Measurements from ENCODE around the gene FAM216A. TPM values are rescaled to one million over a fixed set of nuclear protein-coding genes. Genes with fewer than 3 reads are reported as not detected.

FAM216A gene
- total and polyA plus RNA-seq, 9 of the 15 experiments (the other 6 are each of a cell fraction or from before 2014, with no cell fraction given), result 17.2 to 96.9 (median 48.5) TPM

DNA sequence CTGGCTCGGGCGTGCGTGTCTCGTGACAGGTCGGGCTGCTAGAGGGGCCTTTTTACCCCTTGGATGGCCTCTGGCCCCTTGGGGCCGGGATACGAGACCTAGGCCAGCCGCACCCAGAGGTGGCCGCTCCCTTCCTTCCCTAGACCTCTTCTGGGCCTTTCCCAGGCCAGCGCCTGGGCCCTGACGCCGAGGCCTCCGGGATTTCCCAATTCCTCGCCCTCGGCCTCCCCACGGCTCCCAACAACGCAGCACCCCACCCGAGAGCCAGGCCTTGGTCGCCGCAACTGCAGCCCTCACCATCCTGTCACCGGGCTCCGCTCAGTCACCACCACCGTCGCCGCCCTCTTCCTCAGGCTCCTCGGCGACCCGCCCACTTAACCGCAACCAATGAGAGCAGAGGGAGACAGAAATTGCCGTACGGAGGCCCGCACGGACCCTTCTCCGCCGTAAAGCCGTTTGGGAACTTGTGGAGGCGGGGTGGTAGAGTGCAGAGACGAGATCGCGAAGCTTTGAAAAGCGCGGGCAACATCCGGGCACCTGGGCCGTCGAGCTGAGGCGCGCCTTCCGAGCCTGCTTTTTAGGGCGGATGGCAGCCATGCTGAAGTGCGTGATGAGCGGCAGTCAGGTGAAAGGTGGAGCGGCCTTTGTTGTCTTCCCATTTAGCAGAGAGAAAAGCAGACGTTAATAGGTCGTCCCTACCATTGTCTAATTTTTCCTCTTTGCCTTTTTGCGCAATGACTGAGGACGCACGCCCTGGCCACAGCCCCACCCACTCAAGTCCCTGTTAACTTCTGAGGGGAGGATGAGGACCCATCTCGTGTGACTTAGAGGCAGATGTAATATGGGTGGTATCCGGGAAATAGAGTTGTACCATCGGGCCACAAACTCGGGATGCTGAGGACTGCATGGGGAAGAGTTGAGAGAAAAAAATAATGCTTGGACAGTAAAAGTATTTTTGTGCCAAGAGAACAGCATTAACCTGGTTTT lies 33.4 kb downstream of the FAM216A start, which contains the start of the genes RAD9B and VPS29 (continued):
- TF ChIP-seq TEAD4 (IDR thresholded peaks at IDR 0.05; ENCODE audit: low read length), result peak; percentile 77
- peak; percentile 80; the same call in 1 of the 2 replicates for TF ChIP-seq TEAD4 (CRISPR knock-in tag; IDR thresholded peaks at IDR 0.05; ENCODE audit: borderline replicate concordance)
- TF ChIP-seq ZEB2 (IDR thresholded peaks at IDR 0.05), result peak; percentile 39; the same call in 1 of the 2 replicates
- 0 out of 2 replicates have a peak, but pooled peaks have one; percentile 16 for TF ChIP-seq SMARCE1 (IDR thresholded peaks at IDR 0.05)
- TF ChIP-seq, protein P1, sequence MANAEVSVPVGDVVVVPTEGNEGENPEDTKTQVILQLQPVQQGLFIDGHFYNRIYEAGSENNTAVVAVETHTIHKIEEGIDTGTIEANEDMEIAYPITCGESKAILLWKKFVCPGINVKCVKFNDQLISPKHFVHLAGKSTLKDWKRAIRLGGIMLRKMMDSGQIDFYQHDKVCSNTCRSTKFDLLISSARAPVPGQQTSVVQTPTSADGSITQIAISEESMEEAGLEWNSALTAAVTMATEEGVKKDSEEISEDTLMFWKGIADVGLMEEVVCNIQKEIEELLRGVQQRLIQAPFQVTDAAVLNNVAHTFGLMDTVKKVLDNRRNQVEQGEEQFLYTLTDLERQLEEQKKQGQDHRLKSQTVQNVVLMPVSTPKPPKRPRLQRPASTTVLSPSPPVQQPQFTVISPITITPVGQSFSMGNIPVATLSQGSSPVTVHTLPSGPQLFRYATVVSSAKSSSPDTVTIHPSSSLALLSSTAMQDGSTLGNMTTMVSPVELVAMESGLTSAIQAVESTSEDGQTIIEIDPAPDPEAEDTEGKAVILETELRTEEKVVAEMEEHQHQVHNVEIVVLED (CRISPR knock-in tag; IDR thresholded peaks at IDR 0.05), result no peak; the same call in none of the 2 replicates
- no peak for TF ChIP-seq ZNF764 (CRISPR knock-in tag; IDR thresholded peaks at IDR 0.05; ENCODE audit: low read depth)
- no peak for TF ChIP-seq PHB2 (IDR thresholded peaks at IDR 0.05; ENCODE audit: low read depth)
- no peak for TF ChIP-seq KDM1A (IDR thresholded peaks at IDR 0.05)
- no peak for TF ChIP-seq HLTF (IDR thresholded peaks at IDR 0.05)
- TF ChIP-seq BRD9 (IDR thresholded peaks at IDR 0.05; ENCODE audit: low read depth, partially characterized antibody), result no peak
- peak; percentile 93 for TF ChIP-seq ETV5 (CRISPR knock-in tag; IDR thresholded peaks at IDR 0.05; ENCODE audit: low read depth)
- TF ChIP-seq ZNF174 (CRISPR knock-in tag; IDR thresholded peaks at IDR 0.05), result no peak
- TF ChIP-seq CSDE1 (IDR thresholded peaks at IDR 0.05), result no peak
- TF ChIP-seq DNMT1 (IDR thresholded peaks at IDR 0.05), result no peak
- TF ChIP-seq, protein P2, sequence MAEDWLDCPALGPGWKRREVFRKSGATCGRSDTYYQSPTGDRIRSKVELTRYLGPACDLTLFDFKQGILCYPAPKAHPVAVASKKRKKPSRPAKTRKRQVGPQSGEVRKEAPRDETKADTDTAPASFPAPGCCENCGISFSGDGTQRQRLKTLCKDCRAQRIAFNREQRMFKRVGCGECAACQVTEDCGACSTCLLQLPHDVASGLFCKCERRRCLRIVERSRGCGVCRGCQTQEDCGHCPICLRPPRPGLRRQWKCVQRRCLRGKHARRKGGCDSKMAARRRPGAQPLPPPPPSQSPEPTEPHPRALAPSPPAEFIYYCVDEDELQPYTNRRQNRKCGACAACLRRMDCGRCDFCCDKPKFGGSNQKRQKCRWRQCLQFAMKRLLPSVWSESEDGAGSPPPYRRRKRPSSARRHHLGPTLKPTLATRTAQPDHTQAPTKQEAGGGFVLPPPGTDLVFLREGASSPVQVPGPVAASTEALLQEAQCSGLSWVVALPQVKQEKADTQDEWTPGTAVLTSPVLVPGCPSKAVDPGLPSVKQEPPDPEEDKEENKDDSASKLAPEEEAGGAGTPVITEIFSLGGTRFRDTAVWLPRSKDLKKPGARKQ (CRISPR knock-in tag; IDR thresholded peaks at IDR 0.05), result no peak; the same call in 1 of the 2 replicates
- TF ChIP-seq, protein P3, sequence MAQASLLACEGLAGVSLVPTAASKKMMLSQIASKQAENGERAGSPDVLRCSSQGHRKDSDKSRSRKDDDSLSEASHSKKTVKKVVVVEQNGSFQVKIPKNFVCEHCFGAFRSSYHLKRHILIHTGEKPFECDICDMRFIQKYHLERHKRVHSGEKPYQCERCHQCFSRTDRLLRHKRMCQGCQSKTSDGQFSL (CRISPR knock-in tag; IDR thresholded peaks at IDR 0.05), result peak; percentile 67
- TF ChIP-seq, protein P3 (tag; IDR thresholded peaks at IDR 0.05), result peak in 1 of 2 experiments; percentile 45; a peak in 1 of 4 replicates
- TF ChIP-seq ARNT (IDR thresholded peaks at IDR 0.05), result peak in 1 of 2 experiments; percentile 85; a peak in 1 of 4 replicates
- TF ChIP-seq SREBF1 (IDR thresholded peaks at IDR 0.05; ENCODE audit: borderline replicate concordance, low read depth, low read length), result no peak
- peak; percentile 60; the same call in 1 of the 2 replicates for TF ChIP-seq ZNF12 (CRISPR knock-in tag; IDR thresholded peaks at IDR 0.05)
- TF ChIP-seq NCOA2 (IDR thresholded peaks at IDR 0.05; ENCODE audit: partially characterized antibody in 2 of 2), result no peak
- no peak for TF ChIP-seq LARP7 (IDR thresholded peaks at IDR 0.05)
- no peak for TF ChIP-seq TEAD2 (tag; IDR thresholded peaks at IDR 0.05)
- TF ChIP-seq, protein P4, sequence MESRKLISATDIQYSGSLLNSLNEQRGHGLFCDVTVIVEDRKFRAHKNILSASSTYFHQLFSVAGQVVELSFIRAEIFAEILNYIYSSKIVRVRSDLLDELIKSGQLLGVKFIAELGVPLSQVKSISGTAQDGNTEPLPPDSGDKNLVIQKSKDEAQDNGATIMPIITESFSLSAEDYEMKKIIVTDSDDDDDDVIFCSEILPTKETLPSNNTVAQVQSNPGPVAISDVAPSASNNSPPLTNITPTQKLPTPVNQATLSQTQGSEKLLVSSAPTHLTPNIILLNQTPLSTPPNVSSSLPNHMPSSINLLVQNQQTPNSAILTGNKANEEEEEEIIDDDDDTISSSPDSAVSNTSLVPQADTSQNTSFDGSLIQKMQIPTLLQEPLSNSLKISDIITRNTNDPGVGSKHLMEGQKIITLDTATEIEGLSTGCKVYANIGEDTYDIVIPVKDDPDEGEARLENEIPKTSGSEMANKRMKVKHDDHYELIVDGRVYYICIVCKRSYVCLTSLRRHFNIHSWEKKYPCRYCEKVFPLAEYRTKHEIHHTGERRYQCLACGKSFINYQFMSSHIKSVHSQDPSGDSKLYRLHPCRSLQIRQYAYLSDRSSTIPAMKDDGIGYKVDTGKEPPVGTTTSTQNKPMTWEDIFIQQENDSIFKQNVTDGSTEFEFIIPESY (CRISPR knock-in tag; IDR thresholded peaks at IDR 0.05), result peak; percentile 94

Data from K562 (cell line).